ENCODE measurements around the gene KIZ. TPM values are rescaled to one million over a fixed set of nuclear protein-coding genes. Genes with fewer than 3 reads are reported as not detected.
A peak's percentile ranks its signal among the peaks of the same experiment; 100 is the strongest.

KIZ gene
- total RNA-seq, 1 donor from 2014 or later, result 7.5 TPM

- no peak for DNase-seq
Measured at GRCh38 chr20:21105429-21106170, 20.3 kb upstream of the KIZ start.

- DNase-seq, result no peak
Measured at GRCh38 chr20:21106171-21107017, 19.5 kb upstream of the KIZ start, which contains the start of gene LINC00237. TSS of gene LINC00237 (minus strand) at chr20:21106358.

DNA sequence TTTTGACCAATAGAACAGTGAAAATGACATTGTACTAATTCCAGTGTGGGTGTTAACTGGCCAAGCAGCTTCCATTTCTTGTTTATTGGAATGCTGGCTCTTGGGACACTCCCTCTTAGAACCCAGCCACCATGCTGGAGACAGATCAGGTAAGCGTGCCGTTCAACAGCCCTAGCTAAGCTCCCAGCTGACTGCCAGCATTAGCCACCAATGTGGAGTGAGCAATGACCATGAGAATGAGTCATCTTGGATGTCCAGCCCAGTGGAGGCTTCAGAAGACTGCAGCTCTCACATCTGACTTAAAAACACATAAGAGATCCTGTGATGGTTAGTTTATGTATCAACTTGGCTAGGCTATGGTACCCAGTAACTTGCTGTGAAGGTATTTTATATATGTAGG lies 16.7 kb upstream of the KIZ start:
- DNase-seq, result no peak

DNA sequence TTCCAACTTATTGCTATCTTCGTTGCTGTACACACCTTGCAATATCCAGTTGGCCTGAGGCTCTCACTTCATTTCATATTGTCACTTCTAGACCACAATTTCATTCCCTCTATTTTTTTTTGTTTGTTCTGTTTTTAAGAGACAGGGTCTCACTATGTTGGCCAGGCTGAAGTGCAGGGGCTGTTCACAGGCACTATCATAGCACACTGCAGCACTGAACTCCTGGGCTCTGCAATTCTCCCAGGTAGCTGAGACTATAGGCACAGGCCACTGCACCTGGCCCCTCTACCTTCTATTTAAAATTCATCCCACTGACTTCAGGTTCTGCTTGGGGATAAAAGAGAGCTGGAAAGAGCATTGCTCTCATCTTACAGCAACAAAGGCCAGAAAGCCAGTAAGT lies 15.1 kb upstream of the KIZ start:
- DNase-seq, result no peak

- DNase-seq, result no peak
Measured at GRCh38 chr20:21111416-21111815, 14.5 kb upstream of the KIZ start.

DNA sequence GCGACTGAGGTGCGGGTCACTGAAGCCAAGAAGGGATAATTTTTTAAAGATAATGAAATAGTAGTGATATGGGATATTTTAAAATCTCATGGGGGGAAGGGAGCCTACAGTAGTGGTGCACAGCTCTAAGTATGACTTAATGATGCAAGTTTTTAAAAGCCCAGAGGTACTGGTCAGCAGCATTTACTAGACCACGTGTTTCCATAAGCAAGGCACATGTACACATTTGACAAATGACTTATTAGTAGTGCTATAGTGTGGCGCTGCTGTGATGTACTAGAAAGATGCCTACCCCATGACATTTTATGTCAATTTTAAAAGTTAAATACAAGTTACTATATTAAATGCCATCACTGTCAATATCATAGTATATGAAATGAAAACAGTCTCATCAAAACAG lies 12.2 kb upstream of the KIZ start:
- no peak for DNase-seq

- DNase-seq, result no peak
Measured at GRCh38 chr20:21114584-21114983, 11.3 kb upstream of the KIZ start.

- no peak for DNase-seq
Measured at GRCh38 chr20:21117521-21117920, 8.4 kb upstream of the KIZ start.

GRCh38 chr20:21118138-21118537 lies 7.7 kb upstream of the KIZ start:
- DNase-seq, result no peak

GRCh38 chr20:21118782-21119181 lies 7.1 kb upstream of the KIZ start:
- no peak for DNase-seq

- no peak for DNase-seq
Measured at GRCh38 chr20:21124190-21124589, 1.7 kb upstream of the KIZ start.

DNA sequence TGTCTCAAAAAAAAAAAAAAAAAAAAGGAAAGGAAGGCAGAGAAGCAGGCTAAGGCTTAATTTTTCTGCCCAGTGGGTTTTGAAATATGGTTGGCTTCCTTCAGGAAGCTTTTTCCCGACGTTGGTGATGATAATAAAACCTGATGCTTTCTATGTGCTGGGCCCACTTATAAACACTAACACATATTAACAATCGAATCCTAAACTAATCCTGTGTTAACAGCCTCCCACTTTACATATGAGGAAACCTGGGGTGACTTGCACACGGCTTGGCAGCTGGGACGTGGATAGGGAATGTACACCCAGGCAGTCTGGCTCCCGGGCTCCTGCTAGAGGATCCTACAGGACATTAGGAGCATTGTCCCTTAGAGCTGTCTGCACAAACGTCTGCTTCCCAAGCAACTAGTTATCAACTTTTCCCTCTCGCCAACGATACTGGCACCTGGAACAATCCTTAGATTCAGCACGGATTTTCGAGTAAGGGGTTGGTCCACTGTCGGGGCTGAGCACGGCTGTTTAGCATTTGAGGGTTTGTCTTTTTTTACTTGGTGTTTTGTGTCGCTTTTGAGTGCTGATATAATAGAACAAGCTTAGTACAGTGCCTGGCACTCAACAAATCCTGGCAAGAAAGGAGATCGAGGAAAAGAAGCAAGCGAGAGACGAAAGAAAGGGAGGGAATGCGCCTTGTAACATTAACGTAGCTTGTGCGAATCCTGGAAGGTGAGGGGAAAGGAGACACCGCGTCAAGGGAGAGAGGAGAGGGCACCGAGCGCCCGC lies 622 bp upstream of the KIZ start:
- DNase-seq, result peak; percentile 60

GRCh38 chr20:21126581-21126870 lies 644 bp downstream of the KIZ start:
- DNase-seq, result no peak

- no peak for DNase-seq
Measured at GRCh38 chr20:21127201-21127981, 1.5 kb downstream of the KIZ start.

GRCh38 chr20:21129861-21130260 lies 4.0 kb downstream of the KIZ start:
- no peak for DNase-seq

DNA sequence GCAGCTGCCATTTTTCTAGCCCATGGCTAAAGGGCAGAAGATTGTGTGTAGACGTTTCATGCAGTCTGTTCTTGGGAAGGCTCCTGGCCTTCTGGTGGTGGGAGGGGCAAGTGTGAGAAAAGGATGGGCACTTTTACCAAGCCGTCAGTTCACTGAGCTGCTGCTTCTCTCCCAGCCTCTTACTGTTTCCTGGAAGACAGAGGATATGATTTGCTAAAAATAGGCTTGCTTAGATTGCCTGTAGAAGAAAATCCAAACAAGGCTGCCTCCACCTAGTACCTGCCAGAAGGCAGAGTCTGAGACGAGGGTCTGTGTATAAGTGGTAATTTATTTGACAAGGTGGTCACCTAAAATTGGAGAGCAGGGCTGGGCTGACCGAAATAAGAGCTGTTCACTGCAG lies 7.5 kb downstream of the KIZ start:
- no peak for DNase-seq

GRCh38 chr20:21133917-21134622 lies 8.2 kb downstream of the KIZ start:
- no peak for DNase-seq

DNA sequence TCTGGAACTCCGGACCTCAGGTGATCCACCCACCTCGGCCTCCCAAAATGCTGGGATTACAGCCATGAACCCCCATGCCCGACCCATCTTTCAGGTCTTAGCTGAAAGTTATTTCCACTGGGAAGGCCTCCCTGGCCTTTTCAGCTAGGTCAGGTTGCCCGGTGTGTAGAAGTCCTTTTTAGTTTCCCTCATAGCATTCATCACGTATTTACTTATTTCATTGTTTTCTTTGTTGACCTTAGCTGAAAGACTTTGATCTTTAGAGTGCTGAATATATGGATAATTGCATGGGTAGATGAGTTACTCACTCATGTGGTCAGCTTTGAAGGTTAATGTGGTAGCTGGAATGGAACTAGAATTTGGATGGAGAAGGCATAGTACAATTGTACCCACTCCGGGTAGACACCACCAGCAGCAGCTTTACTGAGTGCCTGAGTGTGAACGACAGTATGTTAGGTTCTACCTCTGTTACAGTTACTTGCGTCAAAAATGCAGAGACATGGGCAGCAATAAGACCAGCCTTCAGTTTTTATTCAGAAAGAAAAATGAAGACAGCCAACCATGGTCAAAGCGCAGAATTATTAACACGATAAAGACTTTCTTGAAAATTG lies 9.1 kb downstream of the KIZ start:
- DNase-seq, result no peak

GRCh38 chr20:21136015-21136732 lies 10.3 kb downstream of the KIZ start:
- DNase-seq, result no peak

DNA sequence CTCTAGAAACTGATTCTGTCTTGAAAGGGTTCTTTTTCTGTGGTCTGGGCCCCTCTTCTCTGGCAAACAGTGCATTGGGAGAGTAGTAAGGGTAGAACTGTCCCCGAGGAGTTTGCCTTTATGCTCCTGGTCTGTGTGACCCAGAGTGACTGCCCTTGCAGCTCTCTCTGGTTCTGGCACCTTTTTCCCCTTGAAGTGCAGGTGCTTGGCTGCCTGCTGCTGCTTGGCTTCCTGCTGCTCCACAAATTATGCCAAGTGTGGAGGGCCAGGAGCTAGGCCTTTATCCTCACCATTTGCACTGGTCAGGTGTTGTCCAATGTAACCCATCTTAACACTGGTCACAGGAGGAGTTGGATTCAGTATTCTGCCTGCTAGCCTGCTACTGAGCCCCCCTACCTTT lies 11.2 kb downstream of the KIZ start:
- no peak for DNase-seq

Measured in dermis blood vessel endothelial cell (primary cell).